Peyer's patch (tissue), 4 donors: ENCODE measurements around the gene PDZD2. TPM values are rescaled to one million over a fixed set of nuclear protein-coding genes. Genes with fewer than 3 reads are reported as not detected.
"Not testable (repeated sequence)": the region's sequence is repeated elsewhere in the genome, so short reads cannot be mapped to it uniquely, and the experiment has no call there.

ENCODE experiments used
- DNase-seq, 3 donors: peaks; one replicate each; pipeline ENCODE4 v3.0.0-alpha.2; 2017 to 2019
- H3K27ac ChIP-seq, 4 donors: fragments of 200-600 bp; sonication (generic); one replicate each; pipeline ENCODE4 v1.5.1; 2016 to 2019
- H3K27me3 ChIP-seq, 2 donors: fragments of 200-600 bp; sonication (generic); one replicate each; pipeline ENCODE4 v1.5.1; 2019
- H3K36me3 ChIP-seq, 3 donors: fragments of 200-600 bp; sonication (generic); one replicate each; pipeline ENCODE4 v1.5.1; 2016 to 2019
- H3K4me1 ChIP-seq, 4 donors: fragments of 200-600 bp; sonication (generic); one replicate each; pipeline ENCODE4 v1.5.1; 2016 to 2019
- H3K4me3 ChIP-seq, 4 donors: fragments of 200-600 bp; sonication (generic); 1 replicate in 3 of 4; 2 replicates in 1 of 4; pipeline ENCODE4 v1.5.1; 2016 to 2019; ENCODE audit warnings: mild to moderate bottlenecking in 1 of 4
- H3K9me3 ChIP-seq, 4 donors: fragments of 200-600 bp; sonication (generic); one replicate each; pipeline ENCODE4 v1.5.1; 2016 to 2019; ENCODE audit warnings: mild to moderate bottlenecking in 1 of 4
- POLR2A ChIP-seq, 2 donors: fragments of 450-650 bp; IDR thresholded peaks; one replicate each; pipeline ENCODE4 v1.5.1; 2017; ENCODE audit warnings: antibody characterized with exemption in 2 of 2, mild to moderate bottlenecking in 2 of 2, moderate library complexity in 2 of 2
- total RNA-seq, 4 donors: library from RNA; depleted of rRNA; stranded (reverse); fragments of >200 nt; gene quantifications; one replicate each; pipeline ENCODE4 v1.1.0, GENCODE V29; 2016
- TF ChIP-seq, protein P1 (sequence below), 6 experiments: fragments of 450-650 bp in 4 of 6; fragments of 200-600 bp in 2 of 6; sonication (generic) in 1 of 6; IDR thresholded peaks; one replicate each; pipeline ENCODE4 v1.5.1; 2017 to 2019; ENCODE audit warnings: antibody characterized with exemption in 6 of 6, mild to moderate bottlenecking in 3 of 6, moderate library complexity in 1 of 6

The PDZD2 gene
- total RNA-seq, 4 donors from 2014 or later, result 0.53 to 7.4 (median 3.0) TPM

DNA sequence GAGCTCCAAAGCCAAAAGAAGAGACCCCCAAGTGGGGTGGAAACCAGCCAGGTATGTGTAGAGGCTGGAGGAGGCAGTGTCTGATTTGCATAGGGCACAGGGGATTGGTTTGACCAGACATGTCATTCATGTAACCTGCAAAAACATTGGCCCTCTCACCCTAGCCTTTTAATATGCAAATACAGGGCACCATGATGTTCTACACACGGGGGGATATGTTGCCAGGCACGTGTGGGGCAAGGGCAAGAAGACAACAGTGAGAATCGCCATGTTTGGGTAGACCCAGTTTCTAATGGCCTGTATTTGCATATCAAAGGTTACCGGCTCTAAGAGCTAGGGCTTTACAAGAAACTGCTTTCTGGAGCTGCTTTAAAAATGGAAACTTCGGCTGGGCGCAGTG lies 326.3 kb downstream of the PDZD2 start:
- Histone ChIP-seq H3K27me3 (no peaks in the 10 kb centered on the region), H3K4me3 (no peak overlapping the region), H3K36me3 (no peaks in the 10 kb centered on the region), H3K4me1 (peaks cover 0 to 8% (median 0%) of the 10 kb centered on the region in 4 donors), H3K27ac (no peak overlapping the region), H3K9me3 (no peaks in the 10 kb centered on the region)
- no peak for TF ChIP-seq POLR2A (IDR thresholded peaks at IDR 0.05)
- DNase-seq, result no peak

DNA sequence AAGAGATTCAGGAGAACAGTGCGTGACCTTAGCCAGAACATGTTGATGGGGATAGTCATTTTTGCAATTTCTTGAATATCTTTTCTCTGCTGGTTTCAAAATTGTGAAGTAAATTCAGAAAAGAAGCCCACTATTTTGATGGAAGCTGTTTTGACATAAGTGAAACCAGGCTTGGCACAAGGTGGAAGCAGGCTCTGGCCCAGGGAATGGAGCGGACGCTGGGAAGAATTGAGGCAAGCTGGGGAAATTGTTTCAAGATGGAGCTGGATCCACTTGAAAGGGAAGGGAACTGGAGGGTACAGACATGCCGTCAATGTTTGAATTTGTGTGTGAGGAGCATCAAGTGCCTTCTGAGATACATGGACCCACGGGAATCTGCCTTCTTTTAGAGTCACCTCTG lies 328.0 kb downstream of the PDZD2 start:
- Histone ChIP-seq H3K4me3 (no peak overlapping the region), H3K9me3 (no peaks in the 10 kb centered on the region), H3K36me3 (no peaks in the 10 kb centered on the region), H3K4me1 (peaks cover 0 to 8% (median 0%) of the 10 kb centered on the region in 4 donors), H3K27me3 (no peaks in the 10 kb centered on the region), H3K27ac (no peak overlapping the region)
- DNase-seq, result no peak
- TF ChIP-seq, protein P1, sequence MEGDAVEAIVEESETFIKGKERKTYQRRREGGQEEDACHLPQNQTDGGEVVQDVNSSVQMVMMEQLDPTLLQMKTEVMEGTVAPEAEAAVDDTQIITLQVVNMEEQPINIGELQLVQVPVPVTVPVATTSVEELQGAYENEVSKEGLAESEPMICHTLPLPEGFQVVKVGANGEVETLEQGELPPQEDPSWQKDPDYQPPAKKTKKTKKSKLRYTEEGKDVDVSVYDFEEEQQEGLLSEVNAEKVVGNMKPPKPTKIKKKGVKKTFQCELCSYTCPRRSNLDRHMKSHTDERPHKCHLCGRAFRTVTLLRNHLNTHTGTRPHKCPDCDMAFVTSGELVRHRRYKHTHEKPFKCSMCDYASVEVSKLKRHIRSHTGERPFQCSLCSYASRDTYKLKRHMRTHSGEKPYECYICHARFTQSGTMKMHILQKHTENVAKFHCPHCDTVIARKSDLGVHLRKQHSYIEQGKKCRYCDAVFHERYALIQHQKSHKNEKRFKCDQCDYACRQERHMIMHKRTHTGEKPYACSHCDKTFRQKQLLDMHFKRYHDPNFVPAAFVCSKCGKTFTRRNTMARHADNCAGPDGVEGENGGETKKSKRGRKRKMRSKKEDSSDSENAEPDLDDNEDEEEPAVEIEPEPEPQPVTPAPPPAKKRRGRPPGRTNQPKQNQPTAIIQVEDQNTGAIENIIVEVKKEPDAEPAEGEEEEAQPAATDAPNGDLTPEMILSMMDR (IDR thresholded peaks at IDR 0.05), result no peak
- TF ChIP-seq POLR2A (IDR thresholded peaks at IDR 0.05), result no peak

DNA sequence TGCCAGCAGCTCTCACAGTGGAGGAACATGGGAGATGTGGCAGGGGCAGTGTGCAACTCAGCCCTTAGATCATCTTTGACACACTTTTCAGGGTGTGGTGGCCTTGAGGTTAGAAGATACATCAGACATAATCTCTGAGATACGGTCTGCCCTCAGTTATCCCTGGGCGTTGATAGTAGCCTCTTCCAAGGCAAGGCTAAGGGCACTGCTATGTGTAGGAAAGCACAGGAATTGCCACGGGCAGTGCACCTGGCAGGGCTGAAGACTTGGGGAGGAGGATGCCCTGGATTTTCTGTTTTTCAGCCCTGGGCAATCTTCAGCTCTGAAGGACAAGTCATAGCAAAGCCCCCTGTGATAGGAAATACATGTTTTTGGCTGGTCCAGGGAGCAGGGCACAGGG lies 328.5 kb downstream of the PDZD2 start:
- Histone ChIP-seq H3K4me1 (peaks cover 0 to 8% (median 0%) of the 10 kb centered on the region in 4 donors), H3K36me3 (no peaks in the 10 kb centered on the region), H3K9me3 (no peaks in the 10 kb centered on the region), H3K27ac (no peak overlapping the region), H3K27me3 (no peaks in the 10 kb centered on the region), H3K4me3 (no peak overlapping the region)
- TF ChIP-seq POLR2A (IDR thresholded peaks at IDR 0.05), result no peak
- TF ChIP-seq, protein P1 (IDR thresholded peaks at IDR 0.05), result no peak
- DNase-seq, result no peak

DNA sequence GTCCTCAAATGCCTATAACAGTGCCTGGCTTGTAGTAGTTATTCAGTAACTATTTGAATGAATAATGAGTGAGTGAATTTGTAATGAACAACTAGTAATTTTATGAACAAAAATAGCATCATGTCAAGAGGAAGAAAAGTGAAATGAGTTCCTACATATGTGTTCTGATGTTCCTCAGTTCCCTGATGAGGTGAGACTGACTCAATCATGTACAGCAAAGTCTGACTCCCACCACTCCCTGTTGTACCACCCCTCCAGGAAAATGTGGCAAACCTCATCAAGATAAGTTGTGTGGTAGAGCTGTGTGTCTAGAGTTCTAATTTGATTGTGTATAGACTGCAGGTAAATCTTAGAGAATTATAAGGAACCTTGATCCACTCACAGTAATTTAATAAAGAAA lies 333.6 kb downstream of the PDZD2 start:
- no peak for DNase-seq
- H3K36me3 ChIP-seq, result no peaks in the 10 kb centered on the region
- no peak overlapping the region for H3K27ac ChIP-seq
- H3K9me3 ChIP-seq, result no peaks in the 10 kb centered on the region
- no peaks in the 10 kb centered on the region for H3K27me3 ChIP-seq
- H3K4me3 ChIP-seq, result no peak overlapping the region
- TF ChIP-seq, protein P1 (IDR thresholded peaks at IDR 0.05), result no peak
- TF ChIP-seq POLR2A (IDR thresholded peaks at IDR 0.05), result no peak
- H3K4me1 ChIP-seq, result no peaks in the 10 kb centered on the region

DNA sequence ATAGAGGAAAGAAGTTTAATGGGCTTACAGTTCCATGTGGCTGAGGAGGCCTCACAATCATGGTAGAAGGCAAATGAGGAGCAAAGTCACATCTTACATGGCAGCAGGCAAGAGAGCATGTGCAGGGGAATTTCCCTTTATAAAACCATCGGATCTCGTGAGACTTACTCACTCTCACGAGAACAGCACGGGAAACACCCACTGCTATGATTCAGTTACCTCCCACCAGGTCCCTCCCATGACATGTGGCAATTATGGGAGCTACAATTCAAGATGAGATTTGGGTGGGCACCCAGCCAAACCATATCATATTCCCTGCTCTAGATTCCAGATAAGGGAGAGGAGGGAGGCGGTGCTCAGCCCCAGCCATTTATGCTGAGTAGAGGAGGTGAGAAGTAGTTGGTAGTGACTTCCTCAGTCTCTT lies 336.3 kb downstream of the PDZD2 start:
- not testable (repeated sequence) for H3K4me1 ChIP-seq, H3K4me3 ChIP-seq, H3K27me3 ChIP-seq, H3K9me3 ChIP-seq, DNase-seq, H3K36me3 ChIP-seq, H3K27ac ChIP-seq

DNA sequence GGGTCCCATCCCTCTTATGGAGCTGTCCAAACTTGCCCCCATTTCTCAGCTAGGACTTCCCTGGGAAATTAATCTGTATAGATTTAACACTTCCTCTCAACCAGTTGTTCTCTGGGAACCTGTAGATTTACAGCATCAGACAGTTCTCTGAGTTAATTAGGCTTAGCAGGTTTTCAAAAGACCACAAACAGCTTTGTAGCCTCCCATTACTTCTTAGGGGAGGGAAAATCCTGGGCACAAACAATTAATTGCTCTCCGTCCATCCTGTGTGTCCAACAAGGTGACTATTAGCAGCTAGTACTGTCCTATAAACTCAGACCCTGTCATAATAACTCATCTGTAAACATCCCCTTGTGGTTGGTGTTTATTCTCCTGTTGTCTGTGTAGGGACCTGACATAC lies 337.2 kb downstream of the PDZD2 start:
- Histone ChIP-seq H3K9me3 (no peaks in the 10 kb centered on the region), H3K27me3 (no peaks in the 10 kb centered on the region), H3K27ac (no peak overlapping the region), H3K4me3 (no peak overlapping the region), H3K4me1 (no peaks in the 10 kb centered on the region), H3K36me3 (no peaks in the 10 kb centered on the region)
- TF ChIP-seq, protein P1 (IDR thresholded peaks at IDR 0.05), result no peak
- TF ChIP-seq POLR2A (IDR thresholded peaks at IDR 0.05), result no peak
- no peak for DNase-seq

DNA sequence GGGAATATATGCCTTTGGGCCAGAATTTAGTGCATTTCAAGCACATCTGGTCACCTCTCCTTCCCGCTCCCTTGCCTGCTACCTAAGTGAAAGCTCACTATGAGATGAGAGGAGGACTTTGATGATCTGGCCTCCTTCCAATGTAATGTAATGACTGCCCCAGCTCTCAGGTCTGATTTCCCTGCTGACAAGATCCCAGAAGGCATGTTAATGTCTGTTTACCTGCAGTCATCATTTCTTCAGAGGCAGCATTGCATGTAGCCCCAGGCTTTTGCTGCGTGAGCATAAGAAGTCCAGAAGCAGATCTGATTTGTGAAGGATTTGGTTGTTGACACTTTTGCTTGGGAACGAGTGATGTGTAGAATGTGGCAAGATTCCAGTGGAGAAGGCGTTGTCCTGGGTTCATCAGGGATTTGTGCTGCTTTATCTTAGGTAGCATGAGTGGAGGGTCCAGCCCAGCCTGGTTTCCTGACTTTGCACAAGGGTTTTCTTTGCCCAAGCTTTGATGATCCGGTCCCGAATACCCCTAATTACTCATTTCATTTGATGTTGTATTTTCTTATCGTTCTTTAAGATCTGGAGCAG lies 342.5 kb downstream of the PDZD2 start:
- Histone ChIP-seq H3K36me3 (no peaks in the 10 kb centered on the region), H3K9me3 (no peaks in the 10 kb centered on the region), H3K27me3 (no peaks in the 10 kb centered on the region), H3K27ac (no peak overlapping the region), H3K4me1 (no peaks in the 10 kb centered on the region), H3K4me3 (no peak overlapping the region)
- TF ChIP-seq, protein P1 (IDR thresholded peaks at IDR 0.05), result no peak
- TF ChIP-seq POLR2A (IDR thresholded peaks at IDR 0.05), result no peak
- no peak for DNase-seq
